ENCODE data around the gene TSPO. TPM values are rescaled to one million over a fixed set of nuclear protein-coding genes. Genes with fewer than 3 reads are reported as not detected.

Gene TSPO
- total RNA-seq, 1 donor from 2014 or later: 0.79 TPM

DNA sequence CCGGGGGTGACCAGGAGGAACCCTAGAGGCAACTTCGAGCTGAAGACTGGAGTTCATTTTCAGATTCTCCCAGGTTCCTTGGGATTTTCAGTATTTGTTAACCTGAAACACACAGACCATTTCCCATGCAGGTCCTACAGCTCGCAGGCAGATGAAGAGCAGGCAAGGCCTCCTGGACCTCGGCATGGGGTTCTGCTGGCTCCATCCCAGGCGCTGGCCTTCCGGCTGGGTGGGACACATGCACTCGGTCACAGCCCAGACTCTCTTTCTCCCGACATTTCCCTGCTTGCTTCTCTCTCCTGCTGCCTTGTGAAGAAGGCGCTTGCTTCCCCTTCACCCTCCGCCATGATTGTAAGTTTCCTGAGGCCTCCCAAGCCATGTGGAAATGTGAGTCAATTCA lies 51.0 kb downstream of the TSPO start:
- Mint-ChIP-seq H3K4me3 (ENCODE audit: low read depth) (no peak overlapping the region), H3K27ac (peak overlapping the region; percentile 13), H3K4me1 (ENCODE audit: low read depth) (peaks cover 3% of the 10 kb centered on the region), H3K27me3 (peaks cover 22% of the 10 kb centered on the region), H3K36me3 (ENCODE audit: insufficient read depth) (no peaks in the 10 kb centered on the region), H3K9me3 (ENCODE audit: low read depth) (no peaks in the 10 kb centered on the region)
- TF ChIP-seq, protein P1, sequence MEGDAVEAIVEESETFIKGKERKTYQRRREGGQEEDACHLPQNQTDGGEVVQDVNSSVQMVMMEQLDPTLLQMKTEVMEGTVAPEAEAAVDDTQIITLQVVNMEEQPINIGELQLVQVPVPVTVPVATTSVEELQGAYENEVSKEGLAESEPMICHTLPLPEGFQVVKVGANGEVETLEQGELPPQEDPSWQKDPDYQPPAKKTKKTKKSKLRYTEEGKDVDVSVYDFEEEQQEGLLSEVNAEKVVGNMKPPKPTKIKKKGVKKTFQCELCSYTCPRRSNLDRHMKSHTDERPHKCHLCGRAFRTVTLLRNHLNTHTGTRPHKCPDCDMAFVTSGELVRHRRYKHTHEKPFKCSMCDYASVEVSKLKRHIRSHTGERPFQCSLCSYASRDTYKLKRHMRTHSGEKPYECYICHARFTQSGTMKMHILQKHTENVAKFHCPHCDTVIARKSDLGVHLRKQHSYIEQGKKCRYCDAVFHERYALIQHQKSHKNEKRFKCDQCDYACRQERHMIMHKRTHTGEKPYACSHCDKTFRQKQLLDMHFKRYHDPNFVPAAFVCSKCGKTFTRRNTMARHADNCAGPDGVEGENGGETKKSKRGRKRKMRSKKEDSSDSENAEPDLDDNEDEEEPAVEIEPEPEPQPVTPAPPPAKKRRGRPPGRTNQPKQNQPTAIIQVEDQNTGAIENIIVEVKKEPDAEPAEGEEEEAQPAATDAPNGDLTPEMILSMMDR (IDR thresholded peaks at IDR 0.05; ENCODE audit: unreplicated experiment): no peak
- DNase-seq (ENCODE audit: low spot score, unreplicated experiment): no peak

GRCh38 chr22:43202756-43203410 lies 51.5 kb downstream of the TSPO start:
- no peak for DNase-seq (ENCODE audit: low spot score, unreplicated experiment)

GRCh38 chr22:43203471-43203981 lies 52.2 kb downstream of the TSPO start:
- Mint-ChIP-seq H3K9me3 (ENCODE audit: low read depth) (no peaks in the 10 kb centered on the region), H3K27ac (no peak overlapping the region), H3K4me3 (ENCODE audit: low read depth) (no peak overlapping the region), H3K27me3 (peaks cover 15% of the 10 kb centered on the region), H3K36me3 (ENCODE audit: insufficient read depth) (no peaks in the 10 kb centered on the region), H3K4me1 (ENCODE audit: low read depth) (peaks cover 3% of the 10 kb centered on the region)
- no peak for DNase-seq (ENCODE audit: low spot score, unreplicated experiment)
- TF ChIP-seq, protein P1 (IDR thresholded peaks at IDR 0.05; ENCODE audit: unreplicated experiment): peak; percentile 20

More at GRCh38 chr22:43202756-43203410, 51.5 kb downstream of the TSPO start:
- H3K9me3 Mint-ChIP-seq (ENCODE audit: low read depth): no peaks in the 10 kb centered on the region
- TF ChIP-seq, protein P1 (IDR thresholded peaks at IDR 0.05; ENCODE audit: unreplicated experiment): no peak
- peaks cover 3% of the 10 kb centered on the region for H3K4me1 Mint-ChIP-seq (ENCODE audit: low read depth)
- H3K4me3 Mint-ChIP-seq (ENCODE audit: low read depth): no peak overlapping the region
- H3K27ac Mint-ChIP-seq: peak overlapping the region; percentile 13
- H3K27me3 Mint-ChIP-seq: peaks cover 18% of the 10 kb centered on the region
- no peaks in the 10 kb centered on the region for H3K36me3 Mint-ChIP-seq (ENCODE audit: insufficient read depth)

DNA sequence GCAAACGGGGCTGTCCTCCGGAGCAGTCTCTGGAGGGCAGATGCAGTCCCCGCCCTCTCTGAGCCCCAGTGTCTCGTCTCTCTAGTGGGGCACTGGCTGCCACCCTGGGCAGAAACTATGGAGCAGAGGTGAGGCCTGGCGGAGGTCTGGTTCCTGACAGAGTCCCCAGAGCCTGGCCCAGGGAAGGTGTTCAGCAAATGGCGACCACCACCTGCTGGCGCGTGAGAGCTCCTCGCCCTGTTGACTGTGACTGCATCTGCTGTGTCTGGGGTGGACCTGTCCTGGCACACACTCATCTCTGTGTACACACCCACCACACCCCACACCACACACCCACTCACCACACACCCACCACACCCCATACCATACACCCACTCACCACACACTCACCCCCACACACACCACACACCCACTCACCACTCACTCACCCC lies 53.9 kb downstream of the TSPO start:
- Mint-ChIP-seq H3K4me1 (ENCODE audit: low read depth) (peaks cover 3% of the 10 kb centered on the region), H3K27ac (no peak overlapping the region), H3K9me3 (ENCODE audit: low read depth) (no peaks in the 10 kb centered on the region), H3K36me3 (ENCODE audit: insufficient read depth) (no peaks in the 10 kb centered on the region), H3K4me3 (ENCODE audit: low read depth) (no peak overlapping the region), H3K27me3 (peaks cover 8% of the 10 kb centered on the region)
- no peak for DNase-seq (ENCODE audit: low spot score, unreplicated experiment)
- TF ChIP-seq, protein P1 (IDR thresholded peaks at IDR 0.05; ENCODE audit: unreplicated experiment): no peak

GRCh38 chr22:43205748-43206508 lies 54.6 kb downstream of the TSPO start:
- Mint-ChIP-seq H3K36me3 (ENCODE audit: insufficient read depth) (no peaks in the 10 kb centered on the region), H3K27ac (no peak overlapping the region), H3K9me3 (ENCODE audit: low read depth) (no peaks in the 10 kb centered on the region), H3K4me3 (ENCODE audit: low read depth) (no peak overlapping the region), H3K27me3 (peaks cover 8% of the 10 kb centered on the region), H3K4me1 (ENCODE audit: low read depth) (peaks cover 3% of the 10 kb centered on the region)
- TF ChIP-seq, protein P1 (IDR thresholded peaks at IDR 0.05; ENCODE audit: unreplicated experiment): no peak
- no peak for DNase-seq (ENCODE audit: low spot score, unreplicated experiment)
